WERI-Rb-1 (cell line): ENCODE data around the gene MLPH.
"Not testable (repeated sequence)": the region's sequence is repeated elsewhere in the genome, so short reads cannot be mapped to it uniquely, and the experiment has no call there.

Experiments
- DNase-seq: peaks from one replicate; pipeline ENCODE4 v3.0.0-alpha.2; 2020
- H3K27ac ChIP-seq: fragments of 250-450 bp; sonication (Bioruptor Pico); 2 replicates; pipeline ENCODE4 v1.5.1; 2020; ENCODE audit warnings: mild to moderate bottlenecking, moderate library complexity
- H3K27me3 ChIP-seq: fragments of 250-450 bp; sonication (Bioruptor Pico); 2 replicates; pipeline ENCODE4 v1.5.1; 2021; ENCODE audit warnings: mild to moderate bottlenecking, low read depth, moderate library complexity; ENCODE audit not compliant: insufficient read depth, severe bottlenecking
- H3K36me3 ChIP-seq: fragments of 250-450 bp; sonication (Bioruptor Pico); 2 replicates; pipeline ENCODE4 v1.5.1; 2020; ENCODE audit warnings: mild to moderate bottlenecking, moderate library complexity
- H3K4me3 ChIP-seq: 2 replicates; pipeline ENCODE4 v1.5.1; 2011; ENCODE audit warnings: low read depth, mild to moderate bottlenecking, control low read depth, low read length
- H3K9me3 ChIP-seq: fragments of 250-450 bp; sonication (Bioruptor Pico); 2 replicates; pipeline ENCODE4 v1.5.1; 2021; ENCODE audit warnings: mild to moderate bottlenecking, moderate library complexity; ENCODE audit not compliant: severe bottlenecking
- CTCF ChIP-seq: IDR thresholded peaks from 2 replicates; pipeline ENCODE4 v1.5.1; 2011; ENCODE audit warnings: low read depth, mild to moderate bottlenecking, control low read depth, inconsistent platforms, low read length

Gene MLPH

GRCh38 chr2:237459741-237460174 is 27.3 kb upstream of the MLPH start:
- TF ChIP-seq CTCF = no peak
- Histone ChIP-seq H3K27me3 (peaks cover 67% of the 10 kb centered on the region), H3K9me3 (peaks cover 3% of the 10 kb centered on the region), H3K36me3 (no peaks in the 10 kb centered on the region), H3K27ac (no peak overlapping the region), H3K4me3 (no peak overlapping the region)
- no peak for DNase-seq

GRCh38 chr2:237464757-237465391 is 22.2 kb upstream of the MLPH start:
- no peak overlapping the region for H3K27ac ChIP-seq
- peaks cover 3% of the 10 kb centered on the region for H3K9me3 ChIP-seq
- no peaks in the 10 kb centered on the region for H3K36me3 ChIP-seq
- peaks cover 65% of the 10 kb centered on the region for H3K27me3 ChIP-seq
- H3K4me3 ChIP-seq = no peak overlapping the region
- no peak for TF ChIP-seq CTCF
- no peak for DNase-seq

GRCh38 chr2:237465515-237466148 is 21.4 kb upstream of the MLPH start:
- no peak for TF ChIP-seq CTCF
- Histone ChIP-seq H3K4me3 (no peak overlapping the region), H3K9me3 (peaks cover 3% of the 10 kb centered on the region), H3K27ac (no peak overlapping the region), H3K27me3 (peaks cover 65% of the 10 kb centered on the region), H3K36me3 (no peaks in the 10 kb centered on the region)
- no peak for DNase-seq

- no peak overlapping the region for H3K4me3 ChIP-seq
- DNase-seq = no peak
- H3K27me3 ChIP-seq = peaks cover 65% of the 10 kb centered on the region
- TF ChIP-seq CTCF = no peak
- H3K36me3 ChIP-seq = no peaks in the 10 kb centered on the region
- H3K27ac ChIP-seq = no peak overlapping the region
- H3K9me3 ChIP-seq = peaks cover 3% of the 10 kb centered on the region
Measured at GRCh38 chr2:237466211-237466610, 20.8 kb upstream of the MLPH start.

DNA sequence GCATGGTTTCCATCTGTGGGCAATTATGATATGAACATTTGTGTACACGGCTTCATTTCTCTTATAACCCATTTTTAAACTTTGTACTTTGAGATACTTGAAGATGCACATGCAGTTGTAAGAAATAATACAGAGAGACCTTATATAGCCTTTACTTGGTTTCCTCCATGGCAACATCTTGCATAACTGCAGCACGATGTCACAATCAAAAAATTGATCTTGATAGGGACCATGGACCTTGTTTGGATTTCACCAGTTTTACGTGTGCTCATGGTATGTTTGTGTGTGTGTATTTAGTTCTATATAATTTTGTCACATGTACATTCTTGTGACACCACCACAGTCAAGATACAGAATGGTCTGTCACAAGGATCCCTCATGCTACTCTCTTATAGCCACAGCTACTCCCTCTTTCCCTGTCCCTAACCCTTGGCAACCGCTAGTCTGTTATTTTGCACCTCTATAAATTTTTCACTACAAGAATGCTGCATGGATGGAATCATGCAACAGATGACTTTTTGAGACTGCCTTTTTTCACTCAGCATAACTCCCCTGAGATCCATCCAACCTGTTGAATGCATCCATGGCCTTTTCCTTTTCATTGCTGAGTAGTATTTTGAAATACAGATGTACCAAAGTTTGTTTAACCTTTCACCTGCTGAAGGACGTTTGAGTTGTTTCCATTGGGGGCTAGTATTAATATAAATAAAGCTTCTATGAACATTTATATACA is 19.4 kb upstream of the MLPH start:
- H3K36me3 ChIP-seq = no peaks in the 10 kb centered on the region
- no peak overlapping the region for H3K4me3 ChIP-seq
- no peak for DNase-seq
- no peak for TF ChIP-seq CTCF
- H3K9me3 ChIP-seq = peaks cover 3% of the 10 kb centered on the region
- H3K27me3 ChIP-seq = peaks cover 63% of the 10 kb centered on the region
- no peak overlapping the region for H3K27ac ChIP-seq

GRCh38 chr2:237469410-237469809 is 17.6 kb upstream of the MLPH start:
- H3K27ac ChIP-seq, H3K4me3 ChIP-seq, H3K36me3 ChIP-seq, H3K9me3 ChIP-seq, DNase-seq: not testable (repeated sequence)
- H3K27me3 ChIP-seq = peaks cover 64% of the 10 kb centered on the region
